Heart right ventricle (tissue), 16 donors: Measurements from ENCODE around the gene TBC1D8. TPM values are rescaled to one million over a fixed set of nuclear protein-coding genes. Genes with fewer than 3 reads are reported as not detected.

ENCODE experiments used
- ATAC-seq, 8 donors: fragments of 200-7000 bp; cut with Tn5 transposase; one replicate each; pipeline ENCODE4 v1.9.1; 2020; ENCODE audit warnings: mild to moderate bottlenecking in 8 of 8, moderate library complexity in 8 of 8, moderate number of reproducible peaks in 1 of 8
- DNase-seq, 2 donors: peaks; one replicate each; pipeline ENCODE4 v3.0.0-alpha.2; 2020
- H3K27ac ChIP-seq, 10 donors: fragments of 200-600 bp; sonication (generic) in 2 of 10; one replicate each; pipeline versions ENCODE4 v1.5.0 to v1.8.0; 2020 to 2022; ENCODE audit warnings: mild to moderate bottlenecking in 3 of 10
- H3K27me3 ChIP-seq, 7 donors: fragments of 200-600 bp; one replicate each; pipeline ENCODE4 v1.8.0; 2021 to 2022; ENCODE audit warnings: mild to moderate bottlenecking in 2 of 7
- H3K36me3 ChIP-seq, 9 donors: fragments of 200-600 bp; sonication (generic) in 1 of 9; one replicate each; pipeline versions ENCODE4 v1.5.0 to v1.8.0; 2020 to 2022; ENCODE audit warnings: mild to moderate bottlenecking in 2 of 9
- H3K4me1 ChIP-seq, 9 donors: fragments of 200-600 bp; sonication (generic) in 1 of 9; one replicate each; pipeline versions ENCODE4 v1.5.0 to v1.8.0; 2020 to 2022; ENCODE audit warnings: mild to moderate bottlenecking in 4 of 9
- H3K4me3 ChIP-seq, 10 donors: fragments of 200-600 bp; sonication (generic) in 2 of 10; one replicate each; pipeline versions ENCODE4 v1.5.0 to v1.8.0; 2020 to 2022; ENCODE audit warnings: mild to moderate bottlenecking in 7 of 10, moderate library complexity in 2 of 10
- H3K9me3 ChIP-seq, 11 donors: fragments of 200-600 bp in 10 of 11; sonication (generic) in 2 of 11; one replicate each; pipeline versions ENCODE4 v1.5.0 to v1.8.0; 2013 to 2022; ENCODE audit warnings: mild to moderate bottlenecking in 2 of 11, control low read depth in 1 of 11, moderate library complexity in 1 of 11
- CTCF ChIP-seq, 9 donors: fragments of 200-600 bp; sonication (generic) in 2 of 9; IDR thresholded peaks; one replicate each; pipeline versions ENCODE4 v1.5.0 to v1.8.0; 2021 to 2022; ENCODE audit warnings: antibody characterized with exemption in 9 of 9, mild to moderate bottlenecking in 5 of 9, moderate library complexity in 1 of 9
- WGBS, 2 donors: extraction: QIAGEN DNeasy Blood & Tissue Kit; methylation state at CpG; one replicate each; pipeline ENCODE4 v1.1.7; 2013; ENCODE audit warnings: inconsistent platforms in 1 of 2; 5-methylcytosine and 5-hydroxymethylcytosine counted together
- intact Hi-C, 10 donors: fragments of 100-400 bp; cut with DNase I; formaldehyde crosslinking; loops; one replicate each; pipeline versions ENCODE4 v1.11.1 to v1.14.2; 2022
- polyA plus RNA-seq, 2 donors: library from polyadenylated mRNA; stranded (reverse); fragments of 200-250 nt; gene quantifications; one replicate each; pipeline ENCODE4 v1.2.3, GENCODE V29; 2013
- total RNA-seq, 10 donors: library from RNA; stranded (reverse); fragmentation: NEBNext Ultra II Directional in 3 of 10; extraction: Animal tissue kit (Norgen Biotek cat#: 25700) in 3 of 10; gene quantifications; one replicate each; pipeline versions ENCODE4 v1.2.1 to v1.2.4, GENCODE V29; 2021 to 2023
- donor health status: Arrhythmogenic right ventricular cardiomyopathy.
- donor health status: ischemic (EF 13 %, LVEDD 7.1; RV severe dilation, severe dysfunction).
- donor health status: healthy with polysubstance abuse.
- donor health status: DM: no; HTN: yes; CAD: no.
- donor health status: DM: no; HTN: no; CAD: no.
- donor health status: ischemic (EF 25% LVEDD 6.9; RV normal size, moderate dysfunction).
- donor health status: ischemic (EF 25% LVEDD 5.7; RV mildly dilated, moderate dysfunction).
- donor health status: healthy.
- donor health status: DM: yes; HTN: yes; CAD: no.
- donor health status: Ischemic cardiomyopathy.
- donor health status: ischemic (EF 35%, LVEDD 5.7; RV mildly dilated, moderate dysfunction).
- donor health status: nonischemic (EF 11% LVEDD 7.7; RV severe dilation, severe dysfunction).
- donor health status: DM: yes; HTN: yes; CAD: no.
- donor health status: PGD.
- donor health status: ischemic (EF 29% LVEDD 5.4; RV normal size, mild dysfunction).
- donor health status: nonischemic (EF 23%, LVEDD 6.1; RV moderate dilation, normal function).

Gene TBC1D8
- total and polyA plus RNA-seq, 12 donors, result 24.0 to 69.5 (median 55.5) TPM

DNA sequence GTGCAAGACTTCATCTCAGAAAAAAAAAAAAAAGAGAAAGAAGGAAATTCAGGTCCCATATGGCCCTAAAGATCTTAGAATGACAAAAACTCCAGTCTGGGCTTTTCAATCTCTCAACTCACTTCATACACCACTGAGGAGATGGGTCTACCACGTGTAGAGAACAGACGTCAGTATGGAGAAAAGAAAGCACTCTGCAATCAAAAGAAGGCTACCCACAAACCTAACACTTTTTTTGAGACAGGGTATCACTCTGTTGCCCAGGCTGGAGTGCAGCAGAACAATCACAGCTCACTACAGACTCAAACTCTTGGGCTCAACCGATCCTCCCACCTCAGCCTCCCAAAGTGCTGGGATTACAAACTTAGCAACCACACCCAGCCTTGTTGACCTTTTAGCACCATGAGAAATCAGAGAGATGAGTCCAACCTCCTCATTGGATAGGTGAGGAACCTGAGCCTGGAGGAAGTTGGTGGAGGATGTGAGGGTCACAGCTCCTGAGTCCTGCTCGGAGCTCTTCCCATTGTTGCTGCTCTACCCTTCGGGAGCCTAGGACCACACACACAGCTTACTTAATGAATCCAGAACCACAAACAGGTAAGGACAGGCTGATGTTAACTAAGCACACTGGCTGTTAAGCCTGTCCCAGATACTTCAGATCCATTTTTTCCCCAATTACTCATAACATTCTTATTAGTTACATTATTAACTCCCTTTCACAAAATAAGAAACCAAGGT lies 23.7 kb downstream of the TBC1D8 start:
- H3K27me3 ChIP-seq, result no peaks in the 10 kb centered on the region
- TF ChIP-seq CTCF (IDR thresholded peaks at IDR 0.05), result no peak
- DNase-seq (no peak), ATAC-seq (no peak)
- H3K4me1 ChIP-seq, result peaks cover 25 to 79% (median 53%) of the 10 kb centered on the region in 9 donors
- intact Hi-C loops, result no loop called here
- no peaks in the 10 kb centered on the region for H3K9me3 ChIP-seq
- peak overlapping the region in 2 of 10 donors; percentile 43 to 74 for H3K27ac ChIP-seq
- no peaks in the 10 kb centered on the region for H3K36me3 ChIP-seq
- H3K4me3 ChIP-seq, result no peak overlapping the region
- WGBS, 2 donors, result 88 to 93% methylated on average over 5 of the region's 5 CpGs

DNA sequence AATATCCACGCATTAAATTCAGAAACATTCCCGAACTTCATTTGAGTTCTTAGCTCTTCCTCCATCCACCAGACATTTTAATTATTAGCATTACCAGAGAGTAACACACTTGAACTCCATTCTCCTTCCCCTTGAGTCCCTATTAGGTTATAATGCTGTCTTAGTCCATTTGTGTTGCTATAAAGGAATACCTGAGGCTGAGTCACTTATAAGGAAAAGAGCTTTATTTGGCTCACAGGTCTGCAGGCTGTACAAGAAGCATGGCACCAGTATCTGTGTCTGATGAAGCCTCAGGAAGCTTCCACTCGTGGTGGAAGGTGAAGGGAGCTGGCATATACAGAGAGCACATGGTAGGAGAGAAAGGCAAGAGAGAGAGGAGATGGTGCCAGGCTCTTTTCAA lies 25.4 kb downstream of the TBC1D8 start:
- H3K36me3 ChIP-seq, result no peaks in the 10 kb centered on the region
- H3K27me3 ChIP-seq, result no peaks in the 10 kb centered on the region
- DNase-seq (no peak), ATAC-seq (no peak)
- intact Hi-C loops, result no loop called here
- H3K4me1 ChIP-seq, result peaks cover 25 to 79% (median 55%) of the 10 kb centered on the region in 9 donors
- no peaks in the 10 kb centered on the region for H3K9me3 ChIP-seq
- no peak overlapping the region for H3K4me3 ChIP-seq
- H3K27ac ChIP-seq, result peak overlapping the region in 9 of 10 donors; percentile 57 to 89 (median 76)
- WGBS, 2 donors, result 78 to 80% methylated on average over 3 of the region's 3 CpGs
- no peak for TF ChIP-seq CTCF (IDR thresholded peaks at IDR 0.05)

DNA sequence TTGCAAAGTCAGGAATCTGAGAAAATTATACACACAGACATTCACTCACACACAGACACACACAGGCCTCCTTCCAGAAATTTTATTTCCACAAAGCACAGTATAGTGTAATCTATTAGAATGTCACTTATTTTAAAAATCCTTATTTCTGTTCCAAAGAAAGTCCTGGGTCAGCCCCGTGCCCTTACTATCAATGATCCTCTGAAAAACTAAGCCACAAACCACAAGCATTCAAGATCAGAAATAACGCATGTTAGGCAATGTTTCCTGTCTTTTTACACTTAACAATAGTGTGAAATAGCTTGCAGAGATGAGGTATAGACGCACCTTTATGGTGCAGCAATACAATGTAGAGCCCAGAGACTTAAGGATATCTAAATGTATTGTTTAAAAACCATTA lies 25.8 kb downstream of the TBC1D8 start:
- Histone ChIP-seq H3K9me3 (no peaks in the 10 kb centered on the region), H3K27ac (peak overlapping the region; percentile 57 to 89 (median 75)), H3K27me3 (no peaks in the 10 kb centered on the region), H3K36me3 (no peaks in the 10 kb centered on the region), H3K4me1 (peaks cover 25 to 81% (median 58%) of the 10 kb centered on the region in 9 donors), H3K4me3 (no peak overlapping the region)
- intact Hi-C loops, result no loop called here
- WGBS, 2 donors, result 44 to 52% methylated on average over 3 of the region's 3 CpGs
- no peak for DNase-seq
- ATAC-seq, result no peak
- no peak for TF ChIP-seq CTCF (IDR thresholded peaks at IDR 0.05)

DNA sequence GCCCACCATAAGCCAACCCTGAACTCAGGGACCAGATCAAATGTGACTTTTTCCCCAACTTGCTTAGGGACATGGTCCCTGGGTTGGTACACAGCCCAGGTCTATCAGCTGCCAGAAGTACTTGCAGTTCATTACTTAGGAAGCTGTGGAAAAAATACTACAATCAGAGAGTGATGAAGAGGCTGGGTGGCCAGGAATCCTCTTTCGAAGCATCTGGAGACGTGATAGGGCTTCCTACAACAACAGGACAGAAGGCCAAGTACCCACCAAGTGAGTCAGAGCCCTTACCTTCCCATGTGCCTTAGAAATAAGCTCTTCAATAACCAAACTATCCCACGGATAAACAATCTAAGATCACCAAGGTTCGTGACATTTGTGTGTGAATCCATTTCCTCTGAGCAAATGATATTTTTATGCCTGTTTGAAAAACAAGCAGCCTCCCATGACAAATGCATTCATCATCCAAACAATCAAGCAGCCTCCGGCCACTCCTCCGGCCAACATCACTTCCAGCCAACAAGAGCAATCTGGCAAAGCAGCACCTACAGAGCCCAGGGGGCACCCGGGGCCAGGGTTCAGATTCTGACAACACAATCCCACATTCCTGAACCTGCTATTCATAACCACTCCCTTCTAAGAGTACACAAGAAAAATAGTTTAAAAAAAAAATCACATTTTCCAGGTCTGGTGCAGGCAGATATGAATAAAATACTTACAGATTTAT lies 26.4 kb downstream of the TBC1D8 start:
- 11 to 13% methylated on average over 7 of the region's 7 CpGs for WGBS, 2 donors
- TF ChIP-seq CTCF (IDR thresholded peaks at IDR 0.05), result no peak
- intact Hi-C loops, result no loop called here

More for the DNA sequence above, 26.4 kb downstream of the TBC1D8 start:
- no peaks in the 10 kb centered on the region for H3K27me3 ChIP-seq
- H3K9me3 ChIP-seq, result no peaks in the 10 kb centered on the region
- peak overlapping the region in 3 of 10 donors; percentile 0 to 15 (median 3) for H3K4me3 ChIP-seq
- H3K36me3 ChIP-seq, result no peaks in the 10 kb centered on the region
- DNase-seq (peak; percentile 53 to 57), ATAC-seq (peak; percentile 55 to 75 (median 64))
- peaks cover 25 to 81% (median 60%) of the 10 kb centered on the region in 9 donors for H3K4me1 ChIP-seq
- H3K27ac ChIP-seq, result peak overlapping the region; percentile 57 to 89 (median 75)
